Hematopoietic multipotent progenitor cell (in vitro differentiated cells): ENCODE results near the gene SLC5A7. TPM values are rescaled to one million over a fixed set of nuclear protein-coding genes. Genes with fewer than 3 reads are reported as not detected.

Experiments
- DNase-seq, 3 donors: peaks; one replicate each; pipeline ENCODE4 v3.0.0-alpha.2; 2011 to 2015; ENCODE audit warnings: low read depth in 2 of 3, low spot score in 2 of 3
- total RNA-seq: library from RNA; depleted of rRNA; stranded (reverse); fragments of >200 nt; gene quantifications from one replicate; pipeline ENCODE4 v1.2.3, GENCODE V29; 2012

The SLC5A7 gene
- total RNA-seq, 1 donor: not detected

- DNase-seq: no peak
Observed at GRCh38 chr2:108061439-108062042, 75.2 kb downstream of the SLC5A7 start.

Other genes with a start within 250 kb of the SLC5A7 start
- gene RGPD4, start 159.6 kb upstream of the SLC5A7 start, total RNA-seq: not detected